Glutamatergic neuron (in vitro differentiated cells): ENCODE data around the gene SLC27A6. TPM values are rescaled to one million over a fixed set of nuclear protein-coding genes. Genes with fewer than 3 reads are reported as not detected.
A peak's percentile ranks its signal among the peaks of the same experiment; 100 is the strongest.

ENCODE experiments used
- DNase-seq: peaks from one replicate; pipeline ENCODE4 v3.0.0; 2022
- H3K27ac Mint-ChIP-seq: one replicate; pipeline ENCODE4 v1.8.0; 2020; ENCODE audit warnings: mild to moderate bottlenecking, mixed read lengths, inconsistent platforms; ENCODE audit not compliant: unreplicated experiment
- H3K27me3 Mint-ChIP-seq: one replicate; pipeline ENCODE4 v1.8.0; 2020; ENCODE audit warnings: mild to moderate bottlenecking, moderate library complexity, mixed read lengths, inconsistent platforms; ENCODE audit not compliant: unreplicated experiment
- H3K36me3 Mint-ChIP-seq: one replicate; pipeline ENCODE4 v1.8.0; 2020; ENCODE audit warnings: mild to moderate bottlenecking, mixed read lengths, inconsistent platforms; ENCODE audit not compliant: unreplicated experiment
- H3K4me1 Mint-ChIP-seq: one replicate; pipeline ENCODE4 v1.8.0; 2020; ENCODE audit warnings: mild to moderate bottlenecking, low read depth, mixed read lengths, inconsistent platforms; ENCODE audit not compliant: unreplicated experiment
- H3K4me3 Mint-ChIP-seq: one replicate; pipeline ENCODE4 v1.8.0; 2020; ENCODE audit warnings: mild to moderate bottlenecking, mixed read lengths, inconsistent platforms; ENCODE audit not compliant: unreplicated experiment
- H3K9me3 Mint-ChIP-seq: one replicate; pipeline ENCODE4 v1.8.0; 2020; ENCODE audit warnings: mild to moderate bottlenecking, moderate library complexity, mixed read lengths, inconsistent platforms; ENCODE audit not compliant: unreplicated experiment
- CTCF ChIP-seq: fragments of 200-600 bp; sonication (generic); IDR thresholded peaks from one replicate; pipeline ENCODE4 v1.5.0; 2021; ENCODE audit not compliant: partially characterized antibody, unreplicated experiment
- total RNA-seq: library from RNA; stranded (reverse); fragmentation: NEBNext Ultra II Directional; extraction: Animal tissue kit (Norgen Biotek cat#: 25700); gene quantifications from one replicate; pipeline ENCODE4 v1.2.1, GENCODE V29; 2021; ENCODE audit not compliant: unreplicated experiment

Gene SLC27A6
- total RNA-seq, 1 donor from 2014 or later: not detected

GRCh38 chr5:128962211-128962610 lies 3.1 kb upstream of the SLC27A6 start:
- Mint-ChIP-seq H3K9me3 (no peaks in the 10 kb centered on the region), H3K4me1 (no peaks in the 10 kb centered on the region), H3K27ac (no peak overlapping the region), H3K4me3 (no peak overlapping the region), H3K36me3 (peaks cover 11% of the 10 kb centered on the region), H3K27me3 (peaks cover 6% of the 10 kb centered on the region)
- DNase-seq: no peak
- no peak for TF ChIP-seq CTCF

GRCh38 chr5:128965638-128966302 lies 482 bp downstream of the SLC27A6 start:
- Mint-ChIP-seq H3K4me1 (no peaks in the 10 kb centered on the region), H3K36me3 (peaks cover 11% of the 10 kb centered on the region), H3K27me3 (peaks cover 5% of the 10 kb centered on the region), H3K4me3 (peak overlapping the region; percentile 78), H3K27ac (no peak overlapping the region), H3K9me3 (peaks cover 3% of the 10 kb centered on the region)
- TF ChIP-seq CTCF: no peak
- DNase-seq: peak; percentile 20

GRCh38 chr5:128966375-128966774 lies 1.1 kb downstream of the SLC27A6 start:
- Mint-ChIP-seq H3K9me3 (peaks cover 3% of the 10 kb centered on the region), H3K27me3 (peaks cover 5% of the 10 kb centered on the region), H3K36me3 (peaks cover 6% of the 10 kb centered on the region), H3K4me3 (peak overlapping the region; percentile 43), H3K4me1 (no peaks in the 10 kb centered on the region), H3K27ac (no peak overlapping the region)
- no peak for DNase-seq
- peak; percentile 18 for TF ChIP-seq CTCF

- H3K4me3 Mint-ChIP-seq: no peak overlapping the region
- no peak for TF ChIP-seq CTCF
- H3K27me3 Mint-ChIP-seq: peaks cover 5% of the 10 kb centered on the region
- no peak for DNase-seq
- H3K4me1 Mint-ChIP-seq: no peaks in the 10 kb centered on the region
- peaks cover 3% of the 10 kb centered on the region for H3K9me3 Mint-ChIP-seq
- H3K27ac Mint-ChIP-seq: no peak overlapping the region
- peaks cover 4% of the 10 kb centered on the region for H3K36me3 Mint-ChIP-seq
These were observed 1.6 kb downstream of the SLC27A6 start for GRCh38 chr5:128966846-128967245.

- H3K27me3 Mint-ChIP-seq: peaks cover 2% of the 10 kb centered on the region
- H3K4me3 Mint-ChIP-seq: no peak overlapping the region
- no peak for DNase-seq
- TF ChIP-seq CTCF: no peak
- H3K9me3 Mint-ChIP-seq: peaks cover 3% of the 10 kb centered on the region
- no peak overlapping the region for H3K27ac Mint-ChIP-seq
- no peaks in the 10 kb centered on the region for H3K36me3 Mint-ChIP-seq
- H3K4me1 Mint-ChIP-seq: no peaks in the 10 kb centered on the region
These were observed 8.0 kb downstream of the SLC27A6 start for GRCh38 chr5:128973244-128973643.
